HEK293 (cell line): Measurements from ENCODE around the gene RPRML.
A peak's percentile ranks its signal among the peaks of the same experiment; 100 is the strongest.

ENCODE experiments used
- CTCF ChIA-PET: fragments of 350-600 bp; formaldehyde crosslinking; extraction: SDS; loops from one replicate; lab custom pipeline; 2021; ENCODE audit warnings: antibody characterized with exemption; lab: Yijun Ruan, JAX
- POLR2A ChIA-PET: fragments of 300-600 bp; formaldehyde crosslinking; extraction: SDS; loops from one replicate; lab custom pipeline; 2020; ENCODE audit warnings: antibody characterized with exemption, inconsistent platforms; lab: Yijun Ruan, JAX
- H3K27ac ChIP-seq: fragments of 200-500 bp; sonication (Bioruptor generic); 2 replicates; pipeline ENCODE4 v1.5.1; 2014; ENCODE audit warnings: low read depth, low read length, control low read depth, inconsistent platforms; ENCODE audit errors: extremely low read depth
- H3K36me3 ChIP-seq, 2 experiments: fragments of 200-500 bp in 1 of 2; sonication (Bioruptor generic) in 1 of 2; 1 replicate in 1 of 2; 2 replicates in 1 of 2; pipeline ENCODE4 v1.5.1; 2014 to 2017; ENCODE audit warnings: inconsistent platforms in 2 of 2, low read length in 2 of 2; ENCODE audit not compliant: control insufficient read depth in 2 of 2, insufficient read depth in 1 of 2
- H3K4me1 ChIP-seq: fragments of 200-500 bp; sonication (Bioruptor generic); 2 replicates; pipeline ENCODE4 v1.5.1; 2014; ENCODE audit warnings: mild to moderate bottlenecking, low read length, inconsistent platforms; ENCODE audit not compliant: control insufficient read depth, insufficient read depth
- H3K4me3 ChIP-seq: 2 replicates; pipeline ENCODE4 v1.5.1; 2011; ENCODE audit warnings: low read depth, mild to moderate bottlenecking, control low read depth, low read length, moderate library complexity
- H3K9me3 ChIP-seq: fragments of 200-500 bp; sonication (Bioruptor generic); 2 replicates; pipeline ENCODE4 v1.5.1; 2014; ENCODE audit warnings: low read depth, low read length, inconsistent platforms; ENCODE audit not compliant: control insufficient read depth, insufficient read depth
- ELK4 ChIP-seq: IDR thresholded peaks from 2 replicates; pipeline ENCODE4 v1.6.1; 2011; ENCODE audit warnings: mild to moderate bottlenecking, low read depth, low read length, borderline replicate concordance
- MZF1 ChIP-seq: fragments of 450-650 bp; formaldehyde crosslinking; IDR thresholded peaks from 2 replicates; pipeline ENCODE4 v1.5.1; 2017; ENCODE audit warnings: missing biosample characterization, missing genetic modification characterization, borderline replicate concordance
- PBX3 ChIP-seq: sonication (generic); formaldehyde crosslinking; IDR thresholded peaks from 2 replicates; pipeline ENCODE4 v1.8.1; 2022; ENCODE audit warnings: mild to moderate bottlenecking, moderate library complexity, missing genetic modification reagents
- PRDM1 ChIP-seq: fragments of 450-650 bp; formaldehyde crosslinking; IDR thresholded peaks from 2 replicates; pipeline ENCODE4; 2016; ENCODE audit warnings: missing biosample characterization, missing genetic modification characterization
- PRDM4 ChIP-seq: fragments of 450-650 bp; formaldehyde crosslinking; IDR thresholded peaks from 2 replicates; pipeline ENCODE4 v1.5.1; 2017; ENCODE audit warnings: missing biosample characterization, missing genetic modification characterization
- SCRT2 ChIP-seq: fragments of 450-650 bp; formaldehyde crosslinking; IDR thresholded peaks from 2 replicates; pipeline ENCODE4 v1.5.1; 2016; ENCODE audit warnings: missing biosample characterization, missing genetic modification characterization
- TCF7L2 ChIP-seq: IDR thresholded peaks from 2 replicates; pipeline ENCODE4 v1.6.1; 2011; ENCODE audit warnings: low read depth, mild to moderate bottlenecking, inconsistent platforms, low read length, moderate library complexity, borderline replicate concordance
- ZBTB10 ChIP-seq: fragments of 450-650 bp; formaldehyde crosslinking; IDR thresholded peaks from 2 replicates; pipeline ENCODE4 v1.5.1; 2016; ENCODE audit warnings: missing biosample characterization, missing genetic modification characterization
- ZBTB21 ChIP-seq: fragments of 450-650 bp; formaldehyde crosslinking; IDR thresholded peaks from 2 replicates; pipeline ENCODE4 v1.5.1; 2017; ENCODE audit warnings: missing biosample characterization, missing genetic modification characterization
- ZBTB44 ChIP-seq: fragments of 450-650 bp; IDR thresholded peaks from 2 replicates; pipeline ENCODE4 v1.5.1; 2018; ENCODE audit warnings: missing biosample characterization, mild to moderate bottlenecking, missing genetic modification characterization
- ZBTB8A ChIP-seq: fragments of 450-650 bp; formaldehyde crosslinking; IDR thresholded peaks from 2 replicates; pipeline ENCODE4 v1.5.1; 2016; ENCODE audit warnings: missing biosample characterization, missing genetic modification characterization
- ZFP37 ChIP-seq: fragments of 450-650 bp; formaldehyde crosslinking; IDR thresholded peaks from 2 replicates; pipeline ENCODE4 v1.5.1; 2016; ENCODE audit warnings: missing biosample characterization, missing genetic modification characterization
- ZIC2 ChIP-seq: fragments of 450-650 bp; formaldehyde crosslinking; IDR thresholded peaks from 2 replicates; pipeline ENCODE4 v1.5.1; 2016; ENCODE audit warnings: missing biosample characterization, missing genetic modification characterization
- ZNF184 ChIP-seq: fragments of 450-650 bp; IDR thresholded peaks from 2 replicates; pipeline ENCODE4 v1.5.1; 2018; ENCODE audit warnings: missing biosample characterization, mild to moderate bottlenecking, missing genetic modification characterization
- ZNF19 ChIP-seq: fragments of 450-650 bp; formaldehyde crosslinking; IDR thresholded peaks from 2 replicates; pipeline ENCODE4; 2016; ENCODE audit warnings: missing biosample characterization, missing genetic modification characterization, low read depth
- ZNF211 ChIP-seq: fragments of 450-650 bp; formaldehyde crosslinking; IDR thresholded peaks from 2 replicates; pipeline ENCODE4 v1.5.1; 2016; ENCODE audit warnings: low read depth, missing biosample characterization, missing genetic modification characterization
- ZNF214 ChIP-seq: fragments of 450-650 bp; formaldehyde crosslinking; IDR thresholded peaks from 2 replicates; pipeline ENCODE4 v1.5.1; 2017; ENCODE audit warnings: missing biosample characterization, mild to moderate bottlenecking, missing genetic modification characterization, borderline replicate concordance
- ZNF302 ChIP-seq: fragments of 450-650 bp; formaldehyde crosslinking; IDR thresholded peaks from 2 replicates; pipeline ENCODE4 v1.5.1; 2016; ENCODE audit warnings: missing biosample characterization, missing genetic modification characterization, low read depth
- ZNF585B ChIP-seq: fragments of 450-650 bp; formaldehyde crosslinking; IDR thresholded peaks from 2 replicates; pipeline ENCODE4 v1.5.1; 2016; ENCODE audit warnings: missing biosample characterization, missing genetic modification characterization
- ZNF677 ChIP-seq: fragments of 450-650 bp; IDR thresholded peaks from 2 replicates; pipeline ENCODE4 v1.5.0; 2018; ENCODE audit warnings: missing biosample characterization, mild to moderate bottlenecking, missing genetic modification characterization, moderate library complexity
- ZNF843 ChIP-seq: fragments of 450-650 bp; formaldehyde crosslinking; IDR thresholded peaks from 2 replicates; pipeline ENCODE4 v1.5.1; 2016; ENCODE audit warnings: missing biosample characterization, missing genetic modification characterization
- ZSCAN18 ChIP-seq: fragments of 450-650 bp; formaldehyde crosslinking; IDR thresholded peaks from 2 replicates; pipeline ENCODE4 v1.5.1; 2016; ENCODE audit warnings: missing biosample characterization, missing genetic modification characterization

RPRML gene

GRCh38 chr17:46971647-46972300 is 7.3 kb downstream of the RPRML start:
- no peak overlapping the region for H3K4me3 ChIP-seq
- H3K9me3 ChIP-seq = no peaks in the 10 kb centered on the region
- no peaks in the 10 kb centered on the region for H3K4me1 ChIP-seq
- no peak for TF ChIP-seq ZBTB21 (tag by site-specific recombination)
- TF ChIP-seq ZNF843 = no peak
- TF ChIP-seq ZNF19 = no peak
- TF ChIP-seq PRDM1 = peak; percentile 45; the same call in 1 of the 2 replicates
- no peak for TF ChIP-seq TCF7L2
- TF ChIP-seq ZIC2 (tag by site-specific recombination) = peak; percentile 30; the same call in 1 of the 2 replicates
- no peak for TF ChIP-seq ZNF184 (tag by site-specific recombination)
- no peak for TF ChIP-seq ZBTB8A (tag by site-specific recombination)
- TF ChIP-seq SCRT2 (tag by site-specific recombination) = peak; percentile 70
- no peak for TF ChIP-seq MZF1 (tag by site-specific recombination)
- no peak for TF ChIP-seq ZFP37 (tag by site-specific recombination)
- no peak for TF ChIP-seq PRDM4 (tag by site-specific recombination)
- no peak for TF ChIP-seq PBX3 (CRISPR knock-in tag)
- no peak for TF ChIP-seq ZBTB10 (tag by site-specific recombination)
- ChIA-PET CTCF (interaction anchor here (0.6 to 1.0 kb wide), 3 partner anchors 10 to 1039 kb away, joined by 3 to 6 read pairs (median 3); no protein-coding TSS in a partner anchor), POLR2A (no interaction called here)
- H3K27ac ChIP-seq = no peak overlapping the region
- H3K36me3 ChIP-seq = peaks cover 0 to 17% of the 10 kb centered on the region in 2 experiments; a peak in 2 of 3 replicates

- ChIA-PET POLR2A (no interaction called here), CTCF (no interaction called here)
- Histone ChIP-seq H3K4me3 (no peak overlapping the region), H3K27ac (no peak overlapping the region), H3K36me3 (peaks cover 0 to 19% of the 10 kb centered on the region in 2 experiments; a peak in 2 of 3 replicates), H3K9me3 (no peaks in the 10 kb centered on the region), H3K4me1 (no peaks in the 10 kb centered on the region)
- TF ChIP-seq ZNF677 (tag by site-specific recombination) (no peak), ZBTB44 (tag by site-specific recombination) (no peak), ZSCAN18 (tag by site-specific recombination) (no peak), ZNF302 (tag by site-specific recombination) (no peak), ZNF214 (tag by site-specific recombination) (no peak), ELK4 (no peak), ZNF211 (tag by site-specific recombination) (no peak), ZNF585B (tag by site-specific recombination) (no peak)
These were observed 10.2 kb downstream of the RPRML start for GRCh38 chr17:46968896-46969295.
